GM19372 (cell line): ENCODE measurements around the gene PLXNA4.

ENCODE experiments used
- ATAC-seq: cut with Tn5 transposase; IDR thresholded peaks from one replicate; pipeline ENCODE4 v1.9.1; 2021; ENCODE audit warnings: mild to moderate bottlenecking, low read depth, moderate library complexity; ENCODE audit not compliant: unreplicated experiment

Gene PLXNA4

GRCh38 chr7:132083537-132084123, 492.6 kb downstream of the PLXNA4 start:
- ATAC-seq = no peak

- ATAC-seq = no peak
Observed at GRCh38 chr7:132083126-132083525, 493.1 kb downstream of the PLXNA4 start.

- no peak for ATAC-seq
Observed at GRCh38 chr7:132082394-132082793, 493.9 kb downstream of the PLXNA4 start.

- ATAC-seq = no peak
Observed at GRCh38 chr7:132081686-132082085, 494.6 kb downstream of the PLXNA4 start.

- no peak for ATAC-seq
Observed at GRCh38 chr7:132080967-132081668, 495.2 kb downstream of the PLXNA4 start.

- no peak for ATAC-seq
Observed at GRCh38 chr7:132080467-132080866, 495.8 kb downstream of the PLXNA4 start.

- no peak for ATAC-seq
Observed at GRCh38 chr7:132078891-132079735, 497.2 kb downstream of the PLXNA4 start.

GRCh38 chr7:132077971-132078685, 498.1 kb downstream of the PLXNA4 start:
- ATAC-seq = no peak

GRCh38 chr7:132076301-132077035, 499.8 kb downstream of the PLXNA4 start:
- ATAC-seq = no peak

- ATAC-seq = no peak
Observed at GRCh38 chr7:132075515-132075914, 500.8 kb downstream of the PLXNA4 start.

- no peak for ATAC-seq
Observed at GRCh38 chr7:132073920-132074589, 502.2 kb downstream of the PLXNA4 start.
